ENCODE measurements around the gene C6orf163. TPM values are rescaled to one million over a fixed set of nuclear protein-coding genes. Genes with fewer than 3 reads are reported as not detected.

Gene C6orf163
- total RNA-seq, 1 donor = 3.9 TPM

DNA sequence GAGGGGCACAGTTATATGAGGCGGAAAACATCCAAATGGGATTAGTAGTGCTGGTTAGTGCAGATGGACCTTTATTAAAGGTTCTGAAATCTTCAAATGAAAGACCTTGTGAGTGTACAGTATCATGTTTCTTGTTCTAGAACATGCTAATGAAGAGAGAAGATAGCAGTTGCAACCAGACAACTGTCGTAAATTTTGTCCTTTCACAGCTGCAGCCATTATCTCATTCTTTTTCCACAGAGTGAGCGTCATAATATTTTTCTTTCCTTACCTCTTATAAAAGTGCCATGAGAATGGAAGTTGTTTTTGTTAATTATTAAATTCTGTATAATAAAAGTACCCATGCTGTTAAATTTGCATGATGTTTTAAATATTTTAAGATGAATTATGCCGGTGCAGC is 4.4 kb upstream of the C6orf163 start:
- DNase-seq (ENCODE audit: low read depth) = no peak
- TF ChIP-seq, protein P1, sequence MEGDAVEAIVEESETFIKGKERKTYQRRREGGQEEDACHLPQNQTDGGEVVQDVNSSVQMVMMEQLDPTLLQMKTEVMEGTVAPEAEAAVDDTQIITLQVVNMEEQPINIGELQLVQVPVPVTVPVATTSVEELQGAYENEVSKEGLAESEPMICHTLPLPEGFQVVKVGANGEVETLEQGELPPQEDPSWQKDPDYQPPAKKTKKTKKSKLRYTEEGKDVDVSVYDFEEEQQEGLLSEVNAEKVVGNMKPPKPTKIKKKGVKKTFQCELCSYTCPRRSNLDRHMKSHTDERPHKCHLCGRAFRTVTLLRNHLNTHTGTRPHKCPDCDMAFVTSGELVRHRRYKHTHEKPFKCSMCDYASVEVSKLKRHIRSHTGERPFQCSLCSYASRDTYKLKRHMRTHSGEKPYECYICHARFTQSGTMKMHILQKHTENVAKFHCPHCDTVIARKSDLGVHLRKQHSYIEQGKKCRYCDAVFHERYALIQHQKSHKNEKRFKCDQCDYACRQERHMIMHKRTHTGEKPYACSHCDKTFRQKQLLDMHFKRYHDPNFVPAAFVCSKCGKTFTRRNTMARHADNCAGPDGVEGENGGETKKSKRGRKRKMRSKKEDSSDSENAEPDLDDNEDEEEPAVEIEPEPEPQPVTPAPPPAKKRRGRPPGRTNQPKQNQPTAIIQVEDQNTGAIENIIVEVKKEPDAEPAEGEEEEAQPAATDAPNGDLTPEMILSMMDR (IDR thresholded peaks at IDR 0.05; ENCODE audit: insufficient read depth, low read length) = no peak

DNA sequence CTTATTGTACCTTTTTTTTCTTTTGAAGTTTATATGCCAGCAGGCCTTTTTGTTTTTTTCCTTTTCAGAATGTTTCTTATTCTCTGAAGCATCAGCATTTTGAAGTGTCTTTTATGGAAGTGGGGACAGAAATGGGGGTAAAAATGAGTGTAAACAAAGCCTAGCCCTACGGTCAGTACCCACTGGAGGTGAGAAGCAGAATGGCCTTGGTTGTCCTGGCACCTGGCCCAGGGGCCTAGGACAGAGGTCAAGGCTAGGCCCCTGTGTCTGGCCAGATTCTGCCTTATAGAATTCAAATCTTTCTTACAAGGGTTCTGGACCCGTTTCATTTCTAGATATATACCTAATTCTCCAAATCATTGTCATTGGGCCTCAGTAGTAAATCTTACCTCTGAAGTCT is 3.5 kb upstream of the C6orf163 start:
- DNase-seq (ENCODE audit: low read depth) = no peak
- TF ChIP-seq, protein P1 (IDR thresholded peaks at IDR 0.05; ENCODE audit: insufficient read depth, low read length) = no peak
- no peak overlapping the region for H3K4me3 ChIP-seq (ENCODE audit: low read depth, low read length)

More for the DNA sequence above, 4.4 kb upstream of the C6orf163 start:
- H3K4me3 ChIP-seq (ENCODE audit: low read depth, low read length) = no peak overlapping the region

DNA sequence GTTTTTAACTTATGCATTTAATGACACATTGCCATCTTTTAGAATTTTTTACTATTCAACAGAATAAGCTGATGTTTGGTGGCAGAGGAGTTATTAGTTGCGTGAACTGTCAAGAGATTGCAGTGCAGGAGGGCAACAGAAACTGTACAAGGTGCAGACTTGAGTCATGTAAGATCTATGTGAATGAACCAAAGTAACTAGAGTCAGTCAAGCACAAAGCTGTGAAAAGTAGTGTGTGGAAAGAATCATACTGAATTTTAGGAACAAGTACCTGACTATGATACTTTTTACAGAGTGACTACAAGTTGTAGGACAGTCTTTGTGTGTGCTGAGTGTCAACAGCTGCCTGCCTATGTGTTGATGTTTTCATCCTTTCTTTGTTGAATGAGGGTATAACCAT is 2.7 kb upstream of the C6orf163 start:
- TF ChIP-seq, protein P1 (IDR thresholded peaks at IDR 0.05; ENCODE audit: insufficient read depth, low read length) = no peak
- H3K4me3 ChIP-seq (ENCODE audit: low read depth, low read length) = no peak overlapping the region
- DNase-seq (ENCODE audit: low read depth) = no peak

DNA sequence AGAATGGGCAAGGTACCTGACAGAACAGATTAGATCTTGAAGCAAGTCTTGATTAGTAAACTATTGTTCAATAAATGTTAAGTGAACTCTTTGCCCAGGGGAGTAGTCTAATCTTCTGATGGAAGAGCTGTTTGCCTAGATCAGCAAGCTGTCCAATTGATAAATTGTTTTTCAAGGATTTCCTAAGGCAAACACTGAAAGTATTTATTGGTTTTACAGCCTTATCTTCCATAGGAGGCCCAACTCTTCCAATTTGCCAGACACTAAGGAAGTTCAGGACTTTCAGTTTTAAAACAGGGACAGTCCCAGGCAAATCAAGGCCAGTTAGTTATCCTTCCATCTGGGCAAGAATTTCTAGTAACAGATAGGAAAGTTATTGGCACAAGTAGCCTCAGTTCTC is 1.8 kb upstream of the C6orf163 start:
- H3K4me3 ChIP-seq (ENCODE audit: low read depth, low read length) = no peak overlapping the region
- no peak for DNase-seq (ENCODE audit: low read depth)
- TF ChIP-seq, protein P1 (IDR thresholded peaks at IDR 0.05; ENCODE audit: insufficient read depth, low read length) = no peak

DNA sequence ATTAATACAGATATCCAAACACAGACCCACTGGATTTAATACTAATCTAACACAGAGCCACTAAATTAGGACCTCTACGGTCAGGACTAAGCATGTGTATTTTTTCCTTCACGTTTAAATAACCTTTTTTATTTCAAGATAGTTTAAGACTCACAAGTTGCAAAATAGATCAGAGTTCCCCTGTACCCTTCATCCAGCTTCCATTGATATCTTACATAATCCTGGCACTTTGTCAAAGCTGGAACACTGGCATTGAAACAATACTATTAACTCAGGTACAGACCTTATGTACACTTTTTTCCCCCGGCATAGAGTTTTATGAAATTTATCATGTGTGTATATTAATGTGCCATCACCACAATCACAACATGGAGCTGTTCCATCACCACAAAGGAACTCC is 2.1 kb downstream of the C6orf163 start:
- TF ChIP-seq, protein P1 (IDR thresholded peaks at IDR 0.05; ENCODE audit: insufficient read depth, low read length) = no peak
- H3K4me3 ChIP-seq (ENCODE audit: low read depth, low read length) = no peak overlapping the region
- DNase-seq (ENCODE audit: low read depth) = no peak

DNA sequence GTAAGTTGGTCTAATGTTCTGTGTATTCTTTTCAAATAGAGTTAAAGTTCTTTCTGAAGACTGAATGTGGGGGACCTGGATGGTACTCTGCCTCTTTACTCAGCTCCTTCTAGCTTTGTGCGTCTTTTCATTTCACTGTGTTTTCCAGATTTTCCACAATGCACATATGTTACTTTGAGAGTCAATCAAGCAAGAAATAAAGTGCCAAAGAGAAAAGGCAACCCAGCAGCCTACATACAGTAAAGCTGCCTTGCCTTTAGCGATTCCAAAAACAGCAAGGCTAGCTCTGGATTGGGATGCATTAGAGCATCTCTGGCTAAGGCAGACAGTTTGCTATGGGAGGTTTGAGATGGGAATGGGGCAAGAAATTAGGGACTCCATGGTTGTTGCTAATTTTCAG is 5.3 kb downstream of the C6orf163 start:
- TF ChIP-seq, protein P1 (IDR thresholded peaks at IDR 0.05; ENCODE audit: insufficient read depth, low read length) = no peak
- no peak for DNase-seq (ENCODE audit: low read depth)

DNA sequence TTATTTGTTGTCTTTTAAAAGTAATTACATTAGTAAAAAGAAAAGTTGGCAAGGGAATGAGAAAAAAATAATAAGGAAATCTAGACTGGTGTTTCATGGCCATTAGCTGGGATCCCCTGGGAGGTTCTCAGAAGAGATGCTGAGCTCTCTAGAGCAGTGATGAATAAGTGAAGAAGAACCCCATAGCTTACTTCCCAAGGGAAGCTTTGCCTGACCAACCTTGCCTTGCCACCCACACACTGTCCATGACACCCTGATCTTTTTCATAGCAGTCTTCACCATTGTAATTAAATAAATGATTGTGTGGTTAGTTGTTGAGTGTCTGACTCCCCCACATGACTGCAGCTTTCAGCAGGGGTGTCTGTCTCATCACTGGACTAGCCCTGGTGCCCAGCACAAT is 5.9 kb downstream of the C6orf163 start:
- no peak overlapping the region for H3K4me3 ChIP-seq (ENCODE audit: low read depth, low read length)
- TF ChIP-seq, protein P1 (IDR thresholded peaks at IDR 0.05; ENCODE audit: insufficient read depth, low read length) = no peak
- DNase-seq (ENCODE audit: low read depth) = no peak

More for the DNA sequence above, 5.3 kb downstream of the C6orf163 start:
- H3K4me3 ChIP-seq (ENCODE audit: low read depth, low read length) = no peak overlapping the region
